ENCODE measurements around the gene BEX3.
"Not testable (repeated sequence)": the region's sequence is repeated elsewhere in the genome, so short reads cannot be mapped to it uniquely, and the experiment has no call there.

Gene BEX3

GRCh38 chrX:103384672-103385071 is 8.3 kb downstream of the BEX3 start:
- no peak for DNase-seq

- not testable (repeated sequence) for DNase-seq
Observed at GRCh38 chrX:103385283-103385830, 9.0 kb downstream of the BEX3 start.

- DNase-seq, result no peak
Observed at GRCh38 chrX:103386332-103386731, 10.0 kb downstream of the BEX3 start.

GRCh38 chrX:103393487-103393886 is 17.1 kb downstream of the BEX3 start:
- DNase-seq, result no peak

GRCh38 chrX:103396186-103396585 is 19.8 kb downstream of the BEX3 start:
- no peak for DNase-seq

- no peak for DNase-seq
Observed at GRCh38 chrX:103396660-103397059, 20.3 kb downstream of the BEX3 start.

GRCh38 chrX:103397707-103398106 is 21.4 kb downstream of the BEX3 start:
- no peak for DNase-seq

GRCh38 chrX:103398421-103398864 is 22.1 kb downstream of the BEX3 start:
- DNase-seq, result no peak

- DNase-seq, result no peak
Observed at GRCh38 chrX:103399744-103400143, 23.4 kb downstream of the BEX3 start.

- DNase-seq, result no peak
Observed at GRCh38 chrX:103400931-103401330, 24.6 kb downstream of the BEX3 start.

GRCh38 chrX:103404231-103405008 is 28.1 kb downstream of the BEX3 start:
- DNase-seq, result peak; percentile 72

- DNase-seq, result no peak
Observed at GRCh38 chrX:103405009-103405333, 28.6 kb downstream of the BEX3 start.

- DNase-seq, result no peak
Observed at GRCh38 chrX:103406256-103406655, 29.9 kb downstream of the BEX3 start.

GRCh38 chrX:103407776-103408175 is 31.4 kb downstream of the BEX3 start:
- no peak for DNase-seq

- not testable (repeated sequence) for DNase-seq
Observed at GRCh38 chrX:103411721-103412120, 35.4 kb downstream of the BEX3 start.

- DNase-seq, result peak; percentile 28
Observed at GRCh38 chrX:103413705-103414387, 37.5 kb downstream of the BEX3 start.

- no peak for DNase-seq
Observed at GRCh38 chrX:103414561-103414960, 38.2 kb downstream of the BEX3 start.

GRCh38 chrX:103415068-103415467 is 38.7 kb downstream of the BEX3 start:
- no peak for DNase-seq

- no peak for DNase-seq
Observed at GRCh38 chrX:103415528-103415927, 39.2 kb downstream of the BEX3 start.

GRCh38 chrX:103417370-103417769 is 41.0 kb downstream of the BEX3 start:
- DNase-seq, result no peak

- DNase-seq, result no peak
Observed at GRCh38 chrX:103417933-103418332, 41.6 kb downstream of the BEX3 start.

- DNase-seq, result no peak
Observed at GRCh38 chrX:103418811-103419340, 42.5 kb downstream of the BEX3 start.

- peak; percentile 20 for DNase-seq
Observed at GRCh38 chrX:103423955-103424638, 47.8 kb downstream of the BEX3 start.
